ENCODE measurements around the gene DAAM2.

DNA sequence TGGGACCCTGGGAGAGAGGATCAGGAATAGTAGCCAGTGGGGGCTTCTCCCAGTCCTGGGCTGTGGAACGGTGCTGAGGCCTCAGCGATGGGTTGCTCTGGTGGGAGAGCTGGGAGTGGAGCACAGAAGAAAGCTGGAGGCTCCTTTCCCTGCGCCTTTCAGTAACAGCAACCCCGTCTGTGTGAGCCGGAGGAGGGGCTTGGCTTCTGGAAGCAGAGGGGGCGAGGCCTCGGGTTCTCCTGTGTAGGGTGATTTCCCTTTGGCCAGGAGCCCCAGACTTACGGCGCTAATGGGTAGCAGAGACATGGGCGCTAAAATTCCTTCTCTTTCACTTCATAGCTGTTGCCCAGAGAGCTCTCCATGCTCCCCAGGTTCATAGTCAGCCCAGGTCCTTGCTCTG, 55.0 kb downstream of the DAAM2 start:
- no peak for TF ChIP-seq EP300 (IDR thresholded peaks at IDR 0.05; ENCODE audit: borderline replicate concordance in 1 of 2, low read depth in 1 of 2, low read length in 1 of 2)
- TF ChIP-seq RFX5 (IDR thresholded peaks at IDR 0.05; ENCODE audit: low read length), result no peak
- no peak for TF ChIP-seq TEAD4 (IDR thresholded peaks at IDR 0.05; ENCODE audit: borderline replicate concordance, insufficient read depth)
- no peak for TF ChIP-seq ELF1 (IDR thresholded peaks at IDR 0.05)
- TF ChIP-seq, protein P1, sequence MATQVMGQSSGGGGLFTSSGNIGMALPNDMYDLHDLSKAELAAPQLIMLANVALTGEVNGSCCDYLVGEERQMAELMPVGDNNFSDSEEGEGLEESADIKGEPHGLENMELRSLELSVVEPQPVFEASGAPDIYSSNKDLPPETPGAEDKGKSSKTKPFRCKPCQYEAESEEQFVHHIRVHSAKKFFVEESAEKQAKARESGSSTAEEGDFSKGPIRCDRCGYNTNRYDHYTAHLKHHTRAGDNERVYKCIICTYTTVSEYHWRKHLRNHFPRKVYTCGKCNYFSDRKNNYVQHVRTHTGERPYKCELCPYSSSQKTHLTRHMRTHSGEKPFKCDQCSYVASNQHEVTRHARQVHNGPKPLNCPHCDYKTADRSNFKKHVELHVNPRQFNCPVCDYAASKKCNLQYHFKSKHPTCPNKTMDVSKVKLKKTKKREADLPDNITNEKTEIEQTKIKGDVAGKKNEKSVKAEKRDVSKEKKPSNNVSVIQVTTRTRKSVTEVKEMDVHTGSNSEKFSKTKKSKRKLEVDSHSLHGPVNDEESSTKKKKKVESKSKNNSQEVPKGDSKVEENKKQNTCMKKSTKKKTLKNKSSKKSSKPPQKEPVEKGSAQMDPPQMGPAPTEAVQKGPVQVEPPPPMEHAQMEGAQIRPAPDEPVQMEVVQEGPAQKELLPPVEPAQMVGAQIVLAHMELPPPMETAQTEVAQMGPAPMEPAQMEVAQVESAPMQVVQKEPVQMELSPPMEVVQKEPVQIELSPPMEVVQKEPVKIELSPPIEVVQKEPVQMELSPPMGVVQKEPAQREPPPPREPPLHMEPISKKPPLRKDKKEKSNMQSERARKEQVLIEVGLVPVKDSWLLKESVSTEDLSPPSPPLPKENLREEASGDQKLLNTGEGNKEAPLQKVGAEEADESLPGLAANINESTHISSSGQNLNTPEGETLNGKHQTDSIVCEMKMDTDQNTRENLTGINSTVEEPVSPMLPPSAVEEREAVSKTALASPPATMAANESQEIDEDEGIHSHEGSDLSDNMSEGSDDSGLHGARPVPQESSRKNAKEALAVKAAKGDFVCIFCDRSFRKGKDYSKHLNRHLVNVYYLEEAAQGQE (IDR thresholded peaks at IDR 0.05; ENCODE audit: low read depth, low read length), result no peak
- no peak for TF ChIP-seq EZH2phosphoT487 (IDR thresholded peaks at IDR 0.05; ENCODE audit: borderline replicate concordance, low read depth)
- TF ChIP-seq RAD21 (IDR thresholded peaks at IDR 0.05; ENCODE audit: low read length), result no peak
- no peak for TF ChIP-seq SIN3A (IDR thresholded peaks at IDR 0.05; ENCODE audit: borderline replicate concordance, low read depth, low read length)
- TF ChIP-seq RCOR1 (IDR thresholded peaks at IDR 0.05; ENCODE audit: low read length), result no peak
- TF ChIP-seq, protein P2, sequence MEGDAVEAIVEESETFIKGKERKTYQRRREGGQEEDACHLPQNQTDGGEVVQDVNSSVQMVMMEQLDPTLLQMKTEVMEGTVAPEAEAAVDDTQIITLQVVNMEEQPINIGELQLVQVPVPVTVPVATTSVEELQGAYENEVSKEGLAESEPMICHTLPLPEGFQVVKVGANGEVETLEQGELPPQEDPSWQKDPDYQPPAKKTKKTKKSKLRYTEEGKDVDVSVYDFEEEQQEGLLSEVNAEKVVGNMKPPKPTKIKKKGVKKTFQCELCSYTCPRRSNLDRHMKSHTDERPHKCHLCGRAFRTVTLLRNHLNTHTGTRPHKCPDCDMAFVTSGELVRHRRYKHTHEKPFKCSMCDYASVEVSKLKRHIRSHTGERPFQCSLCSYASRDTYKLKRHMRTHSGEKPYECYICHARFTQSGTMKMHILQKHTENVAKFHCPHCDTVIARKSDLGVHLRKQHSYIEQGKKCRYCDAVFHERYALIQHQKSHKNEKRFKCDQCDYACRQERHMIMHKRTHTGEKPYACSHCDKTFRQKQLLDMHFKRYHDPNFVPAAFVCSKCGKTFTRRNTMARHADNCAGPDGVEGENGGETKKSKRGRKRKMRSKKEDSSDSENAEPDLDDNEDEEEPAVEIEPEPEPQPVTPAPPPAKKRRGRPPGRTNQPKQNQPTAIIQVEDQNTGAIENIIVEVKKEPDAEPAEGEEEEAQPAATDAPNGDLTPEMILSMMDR (IDR thresholded peaks at IDR 0.05), result no peak
- no peak for TF ChIP-seq SMC3 (IDR thresholded peaks at IDR 0.05; ENCODE audit: low read depth, low read length)
- TF ChIP-seq MXI1 (IDR thresholded peaks at IDR 0.05; ENCODE audit: low read depth, low read length), result no peak
